ENCODE data around the gene IL20RB.

- TF ChIP-seq POLR2A (IDR thresholded peaks at IDR 0.05) (no peak), CTCF (IDR thresholded peaks at IDR 0.05) (no peak), EP300 (IDR thresholded peaks at IDR 0.05) (no peak)
These were observed 41.6 kb upstream of the IL20RB start for GRCh38 chr3:136916223-136916622.
